ENCODE data around the gene FAM219B. TPM values are rescaled to one million over a fixed set of nuclear protein-coding genes. Genes with fewer than 3 reads are reported as not detected.
A peak's percentile ranks its signal among the peaks of the same experiment; 100 is the strongest.

The FAM219B gene
- total RNA-seq, 1 experiment from 2014 or later: 64.3 TPM

- intact Hi-C loops (cut with micrococcal nuclease): no loop called here
- Histone ChIP-seq H3K9me3 (ENCODE audit: control insufficient read depth in 1 of 2, insufficient read depth in 1 of 2, low read depth in 1 of 2, low read length in 2 of 2) (no peaks in the 10 kb centered on the region), H3K4me1 (ENCODE audit: control insufficient read depth in 1 of 2, insufficient read depth in 2 of 2, low read length in 2 of 2) (peaks cover 7 to 11% of the 10 kb centered on the region in 2 experiments; a peak in 3 of 4 replicates), H3K4me3 (replicated peaks in 1 of 2; ENCODE audit: low read depth in 1 of 2, low read length in 2 of 2) (peak within 1 kb of the TSS; percentile 89 to 91), H3K9ac (ENCODE audit: low read length) (peak within 1 kb of the TSS; percentile 95), H4K20me1 (ENCODE audit: insufficient read depth) (peaks cover 6% of the 10 kb centered on the region; the same call in 1 of the 2 replicates), H3K9me2 (ENCODE audit: insufficient read depth) (no peaks in the 10 kb centered on the region), H3K27ac (ENCODE audit: low read depth, low read length) (peak within 1 kb of the TSS; percentile 99), H2AFZ (ENCODE audit: low read depth, low read length, poor library complexity, severe bottlenecking) (peak within 1 kb of the TSS; percentile 44), H3K4me2 (ENCODE audit: low read length) (peak within 1 kb of the TSS; percentile 85), H3K79me2 (ENCODE audit: insufficient read depth, low read length) (peaks cover 51% of the 10 kb centered on the region), H3K27me3 (ENCODE audit: insufficient read depth, low read length) (no peaks in the 10 kb centered on the region), H3K36me3 (ENCODE audit: control insufficient read depth in 1 of 2, insufficient read depth in 2 of 2, low read length in 2 of 2) (peaks cover 2 to 8% of the 10 kb centered on the region in 2 experiments; a peak in 1 of 4 replicates)
- POLR2A ChIA-PET: interaction anchor here (0.6 to 0.8 kb wide), 3 partner anchors 11 to 703 kb away, joined by 3 read pairs; partner anchors contain the start of gene IMP3
- DNase-seq (ENCODE audit: low read depth, low spot score) (peak; percentile 91), ATAC-seq (peak; percentile 91)
- RAD21 ChIA-PET (ENCODE audit: low non-redundant PET in 1 of 2, low total read pairs in 2 of 2, uncharacterized antibody in 2 of 2, unreplicated experiment in 2 of 2): no interaction called here
- CTCF ChIA-PET: interaction anchor here (0.8 to 1.6 kb wide), 2 partner anchors 52 to 167 kb away, joined by 3 to 4 read pairs; no protein-coding TSS in a partner anchor
- BruUV-seq (replicated peaks): no TSS peak
- TF ChIP-seq ZFX (IDR thresholded peaks at IDR 0.05) (peak; percentile 97), EZH2phosphoT487 (IDR thresholded peaks at IDR 0.05; ENCODE audit: borderline replicate concordance) (no peak), RAD21 (IDR thresholded peaks at IDR 0.05; ENCODE audit: low read depth) (no peak), ELF1 (IDR thresholded peaks at IDR 0.05; ENCODE audit: borderline replicate concordance, low read depth) (no peak), SIN3A (IDR thresholded peaks at IDR 0.05; ENCODE audit: low read depth) (peak; percentile 91), EZH2 (IDR thresholded peaks at IDR 0.05) (no peak), POLR2AphosphoS5 (IDR thresholded peaks at IDR 0.05; ENCODE audit: low read depth, low read length) (peak; percentile 88), JUND (IDR thresholded peaks at IDR 0.05) (no peak), SRF (IDR thresholded peaks at IDR 0.05; ENCODE audit: low read depth) (no peak), POLR2A (IDR thresholded peaks at IDR 0.05; ENCODE audit: borderline replicate concordance, extremely low read depth, insufficient read depth, insufficient read length) (peak; percentile 76), ZBTB33 (IDR thresholded peaks at IDR 0.05; ENCODE audit: extremely low read depth, insufficient replicate concordance, low read length) (peak; percentile 85), CEBPB (IDR thresholded peaks at IDR 0.05; ENCODE audit: low read depth) (no peak), SP1 (IDR thresholded peaks at IDR 0.05; ENCODE audit: low read depth) (peak; percentile 64), TCF7L2 (IDR thresholded peaks at IDR 0.05; ENCODE audit: borderline replicate concordance, extremely low read depth, insufficient read depth, insufficient read length) (peak; percentile 55), EGR1 (IDR thresholded peaks at IDR 0.05; ENCODE audit: low read depth) (peak; percentile 96), MAX (IDR thresholded peaks at IDR 0.05) (peak; percentile 82), CBX3 (IDR thresholded peaks at IDR 0.05; ENCODE audit: low read depth) (0 out of 2 replicates have a peak, but pooled peaks have one; percentile 41)
- TF ChIP-seq, protein P1, sequence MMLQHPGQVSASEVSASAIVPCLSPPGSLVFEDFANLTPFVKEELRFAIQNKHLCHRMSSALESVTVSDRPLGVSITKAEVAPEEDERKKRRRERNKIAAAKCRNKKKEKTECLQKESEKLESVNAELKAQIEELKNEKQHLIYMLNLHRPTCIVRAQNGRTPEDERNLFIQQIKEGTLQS (IDR thresholded peaks at IDR 0.05): no peak; the same call in 1 of the 2 replicates
- TF ChIP-seq, protein P2, sequence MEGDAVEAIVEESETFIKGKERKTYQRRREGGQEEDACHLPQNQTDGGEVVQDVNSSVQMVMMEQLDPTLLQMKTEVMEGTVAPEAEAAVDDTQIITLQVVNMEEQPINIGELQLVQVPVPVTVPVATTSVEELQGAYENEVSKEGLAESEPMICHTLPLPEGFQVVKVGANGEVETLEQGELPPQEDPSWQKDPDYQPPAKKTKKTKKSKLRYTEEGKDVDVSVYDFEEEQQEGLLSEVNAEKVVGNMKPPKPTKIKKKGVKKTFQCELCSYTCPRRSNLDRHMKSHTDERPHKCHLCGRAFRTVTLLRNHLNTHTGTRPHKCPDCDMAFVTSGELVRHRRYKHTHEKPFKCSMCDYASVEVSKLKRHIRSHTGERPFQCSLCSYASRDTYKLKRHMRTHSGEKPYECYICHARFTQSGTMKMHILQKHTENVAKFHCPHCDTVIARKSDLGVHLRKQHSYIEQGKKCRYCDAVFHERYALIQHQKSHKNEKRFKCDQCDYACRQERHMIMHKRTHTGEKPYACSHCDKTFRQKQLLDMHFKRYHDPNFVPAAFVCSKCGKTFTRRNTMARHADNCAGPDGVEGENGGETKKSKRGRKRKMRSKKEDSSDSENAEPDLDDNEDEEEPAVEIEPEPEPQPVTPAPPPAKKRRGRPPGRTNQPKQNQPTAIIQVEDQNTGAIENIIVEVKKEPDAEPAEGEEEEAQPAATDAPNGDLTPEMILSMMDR (IDR thresholded peaks at IDR 0.05 in 2 of 3, conservative IDR thresholded peaks at IDR 0.05 in 1 of 3; ENCODE audit: borderline replicate concordance in 1 of 3, insufficient read depth in 1 of 3, low read depth in 2 of 3, low read length in 2 of 3): no peak
These were observed 31.1 kb upstream of the FAM219B start, which contains the start of gene COX5A for GRCh38 chr15:74937590-74938371. Gene COX5A, minus strand, starts transcription at chr15:74938073. Its CDS starts 59 bp downstream, at chr15:74938014.

All from HCT116 (cell line).